Common myeloid progenitor, CD34-positive (primary cell): Measurements from ENCODE around the gene TOMM22.

Source experiments
- CTCF ChIA-PET: fragments of 350-600 bp; sonication (Branson Sonifier 250); formaldehyde crosslinking; loops from one replicate; lab custom pipeline; 2021; ENCODE audit warnings: antibody characterized with exemption; lab: Charles Lee
- POLR2A ChIA-PET: fragments of 350-600 bp; sonication (Branson Sonifier 250); formaldehyde crosslinking; loops from one replicate; lab custom pipeline; 2021; ENCODE audit warnings: antibody characterized with exemption; lab: Charles Lee
- DNase-seq, 3 donors: peaks; one replicate each; pipeline versions ENCODE4 v3.0.0 to v3.0.0-alpha.2; 2013
- H3K27ac ChIP-seq, 2 experiments: 1 replicate in 1 of 2; 2 replicates in 1 of 2; pipeline ENCODE4 v1.7.0; 2013; ENCODE audit warnings: inconsistent platforms in 2 of 2, low read length in 2 of 2, mild to moderate bottlenecking in 2 of 2, low read depth in 1 of 2, moderate library complexity in 1 of 2; ENCODE audit not compliant: severe bottlenecking in 2 of 2, insufficient read depth in 1 of 2, poor library complexity in 1 of 2
- H3K27me3 ChIP-seq, 5 experiments: replicated peaks in 2 of 5; 1 replicate in 3 of 5; 2 replicates in 2 of 5; pipeline versions ENCODE4 v1.6.1 to v1.7.0; 2013; ENCODE audit warnings: low read length in 4 of 5, mild to moderate bottlenecking in 2 of 5, moderate library complexity in 2 of 5, inconsistent platforms in 1 of 5; ENCODE audit not compliant: insufficient read depth in 5 of 5, control insufficient read depth in 4 of 5
- H3K36me3 ChIP-seq, 4 experiments: 1 replicate in 2 of 4; 2 replicates in 2 of 4; pipeline versions ENCODE4 v1.6.1 to v1.7.0; 2013; ENCODE audit warnings: low read length in 3 of 4, control low read depth in 1 of 4, mild to moderate bottlenecking in 1 of 4; ENCODE audit not compliant: control insufficient read depth in 4 of 4, insufficient read depth in 4 of 4
- H3K4me1 ChIP-seq, 4 experiments: 1 replicate in 3 of 4; 2 replicates in 1 of 4; pipeline versions ENCODE4 v1.6.1 to v1.7.1; 2013; ENCODE audit warnings: low read length in 3 of 4, mild to moderate bottlenecking in 3 of 4, control low read depth in 1 of 4, inconsistent platforms in 1 of 4, moderate library complexity in 1 of 4; ENCODE audit not compliant: control insufficient read depth in 4 of 4, insufficient read depth in 4 of 4; ENCODE audit errors: control extremely low read depth in 1 of 4
- H3K4me3 ChIP-seq, 7 experiments: 1 replicate in 4 of 7; 2 replicates in 3 of 7; pipeline versions ENCODE4 v1.5.1 to v1.7.0; 2013; ENCODE audit warnings: mild to moderate bottlenecking in 7 of 7, low read length in 6 of 7, moderate library complexity in 6 of 7, inconsistent platforms in 2 of 7, low read depth in 2 of 7, control low read depth in 1 of 7; ENCODE audit not compliant: insufficient read depth in 4 of 7, control insufficient read depth in 1 of 7; ENCODE audit errors: extremely low read depth in 1 of 7
- H3K9me3 ChIP-seq, 5 experiments: 1 replicate in 4 of 5; 2 replicates in 1 of 5; pipeline versions ENCODE4 v1.6.1 to v1.7.1; 2013; ENCODE audit warnings: low read length in 4 of 5, mild to moderate bottlenecking in 2 of 5, inconsistent platforms in 1 of 5, low read depth in 1 of 5, moderate library complexity in 1 of 5; ENCODE audit not compliant: control insufficient read depth in 4 of 5, insufficient read depth in 2 of 5; ENCODE audit errors: control extremely low read depth in 1 of 5
- WGBS: methylation state at CpG from one replicate; pipeline ENCODE4 v1.1.5; 2013; ENCODE audit not compliant: insufficient coverage; 5-methylcytosine and 5-hydroxymethylcytosine counted together

The TOMM22 gene

GRCh38 chr22:38727123-38727522, 45.4 kb downstream of the TOMM22 start:
- H3K9me3 ChIP-seq, result no peaks in the 10 kb centered on the region
- no peak overlapping the region for H3K27ac ChIP-seq
- H3K36me3 ChIP-seq, result peaks cover 22 to 100% (median 86%) of the 10 kb centered on the region in 4 experiments
- WGBS, result 96% methylated on average over 6 of the region's 12 CpGs
- H3K27me3 ChIP-seq, result no peaks in the 10 kb centered on the region
- DNase-seq, result no peak
- ChIA-PET POLR2A (no interaction called here), CTCF (interaction anchor here (2.2 to 5.0 kb wide), 3 partner anchors 9 to 29 kb away, joined by 7 to 29 read pairs (median 16); no protein-coding TSS in a partner anchor)
- no peaks in the 10 kb centered on the region for H3K4me1 ChIP-seq
- no peak overlapping the region for H3K4me3 ChIP-seq

GRCh38 chr22:38727530-38728451, 46.0 kb downstream of the TOMM22 start:
- WGBS, result 95% methylated on average over 15 of the region's 15 CpGs

GRCh38 chr22:38728871-38729796, 47.4 kb downstream of the TOMM22 start:
- WGBS, result 99% methylated on average over 7 of the region's 18 CpGs
- CTCF ChIA-PET, result interaction anchor here (0.6 to 1.3 kb wide), 6 partner anchors 11 to 278 kb away, joined by 3 read pairs; no protein-coding TSS in a partner anchor

More at GRCh38 chr22:38727530-38728451, 46.0 kb downstream of the TOMM22 start:
- Histone ChIP-seq H3K27me3 (no peaks in the 10 kb centered on the region), H3K4me1 (no peaks in the 10 kb centered on the region), H3K4me3 (no peak overlapping the region), H3K9me3 (no peaks in the 10 kb centered on the region), H3K27ac (no peak overlapping the region), H3K36me3 (peaks cover 22 to 96% (median 85%) of the 10 kb centered on the region in 4 experiments)
- ChIA-PET CTCF (interaction anchor here (1.1 to 5.0 kb wide), 3 partner anchors 10 to 15 kb away, joined by 3 to 29 read pairs (median 7); no protein-coding TSS in a partner anchor), POLR2A (interaction anchor here (0.6 kb wide), 1 partner anchor 27 kb away, joined by 3 read pairs; the partner anchor contains the start of gene JOSD1)
- no peak for DNase-seq

GRCh38 chr22:38729946-38730345, 48.2 kb downstream of the TOMM22 start:
- ChIA-PET CTCF (interaction anchor here (0.6 to 1.3 kb wide), 3 partner anchors 12 to 277 kb away, joined by 3 read pairs; no protein-coding TSS in a partner anchor), POLR2A (no interaction called here)
- Histone ChIP-seq H3K4me1 (peaks cover 0 to 3% (median 0%) of the 10 kb centered on the region in 4 experiments), H3K27me3 (no peaks in the 10 kb centered on the region), H3K4me3 (no peak overlapping the region), H3K27ac (no peak overlapping the region), H3K9me3 (no peaks in the 10 kb centered on the region), H3K36me3 (peaks cover 14 to 96% (median 75%) of the 10 kb centered on the region in 4 experiments)
- 87% methylated on average over 3 of the region's 6 CpGs for WGBS
- no peak for DNase-seq

More at GRCh38 chr22:38728871-38729796, 47.4 kb downstream of the TOMM22 start:
- POLR2A ChIA-PET, result no interaction called here
- peaks cover 0 to 3% (median 0%) of the 10 kb centered on the region in 4 experiments for H3K4me1 ChIP-seq
- H3K9me3 ChIP-seq, result no peaks in the 10 kb centered on the region
- H3K36me3 ChIP-seq, result peaks cover 18 to 96% (median 79%) of the 10 kb centered on the region in 4 experiments
- DNase-seq, result no peak
- no peak overlapping the region for H3K4me3 ChIP-seq
- no peaks in the 10 kb centered on the region for H3K27me3 ChIP-seq
- no peak overlapping the region for H3K27ac ChIP-seq

DNA sequence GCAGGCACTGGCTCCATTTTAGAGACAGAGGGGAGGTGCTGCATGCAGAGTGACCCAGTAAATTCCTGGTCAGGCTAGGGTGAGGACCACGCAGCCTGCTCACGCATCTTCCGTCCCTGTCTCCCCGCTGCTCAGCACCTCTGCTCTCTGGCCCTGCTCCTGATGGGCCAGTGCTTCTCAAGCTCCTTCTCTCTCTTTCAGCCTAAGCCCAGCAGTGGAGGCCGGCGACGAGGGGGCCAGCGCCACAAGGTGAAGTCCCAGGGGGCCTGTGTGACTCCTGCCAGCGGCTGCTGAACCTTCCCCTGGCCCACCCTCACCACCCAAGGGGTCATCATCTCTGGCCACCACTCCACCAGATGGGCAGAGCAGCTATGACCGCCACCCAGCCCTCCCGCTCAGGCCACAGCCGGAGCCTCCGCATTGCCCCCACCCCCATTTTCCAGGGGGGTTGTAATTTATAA, 48.7 kb downstream of the TOMM22 start:
- H3K36me3 ChIP-seq, result peaks cover 12 to 96% (median 73%) of the 10 kb centered on the region in 4 experiments
- no peak overlapping the region for H3K27ac ChIP-seq
- peaks cover 0 to 3% (median under 1%) of the 10 kb centered on the region in 4 experiments for H3K4me1 ChIP-seq
- CTCF ChIA-PET, result interaction anchor here (1.3 to 7.2 kb wide), 3 partner anchors 13 to 58 kb away, joined by 3 to 42 read pairs (median 3); no protein-coding TSS in a partner anchor
- POLR2A ChIA-PET, result no interaction called here
- H3K4me3 ChIP-seq, result no peak overlapping the region
- H3K27me3 ChIP-seq, result no peaks in the 10 kb centered on the region
- H3K9me3 ChIP-seq, result no peaks in the 10 kb centered on the region
- 92% methylated on average over 12 of the region's 13 CpGs for WGBS
- no peak for DNase-seq

DNA sequence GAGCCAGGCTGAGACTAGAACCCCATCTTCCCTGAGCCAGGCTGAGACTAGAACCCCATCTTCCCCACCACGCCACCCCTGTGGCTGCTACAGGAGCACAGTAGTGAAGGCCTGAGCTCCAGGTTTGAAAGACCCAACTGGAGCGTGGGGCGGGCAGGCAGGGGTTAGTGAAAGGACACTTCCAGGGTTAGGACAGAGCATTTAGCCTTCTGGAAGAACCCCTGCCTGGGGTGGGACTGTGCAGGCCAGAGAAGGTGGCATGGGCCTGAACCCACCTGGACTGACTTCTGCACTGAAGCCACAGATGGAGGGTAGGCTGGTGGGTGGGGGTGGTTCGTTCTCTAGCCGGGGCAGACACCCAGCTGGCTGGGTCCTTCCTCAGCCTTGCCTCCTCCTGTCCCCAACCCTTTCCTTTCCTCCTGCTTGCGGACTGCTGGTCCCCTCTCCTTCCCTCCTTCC, 50.0 kb downstream of the TOMM22 start:
- Histone ChIP-seq H3K4me3 (no peak overlapping the region), H3K4me1 (peaks cover 0 to 9% (median 1%) of the 10 kb centered on the region in 4 experiments), H3K27me3 (no peaks in the 10 kb centered on the region), H3K9me3 (no peaks in the 10 kb centered on the region), H3K36me3 (peaks cover 15 to 96% (median 73%) of the 10 kb centered on the region in 4 experiments), H3K27ac (no peak overlapping the region)
- CTCF ChIA-PET, result interaction anchor here (1.4 to 7.2 kb wide), 4 partner anchors 8 to 22 kb away, joined by 4 to 64 read pairs (median 28); no protein-coding TSS in a partner anchor
- POLR2A ChIA-PET, result interaction anchor here (0.8 to 1.5 kb wide), 2 partner anchors 10 to 12 kb away, joined by 3 read pairs; no protein-coding TSS in a partner anchor
- WGBS, result 93% methylated on average over 5 of the region's 6 CpGs
- no peak for DNase-seq
